Natural killer cell (primary cell): ENCODE results near the gene PDE4D. TPM values are rescaled to one million over a fixed set of nuclear protein-coding genes. Genes with fewer than 3 reads are reported as not detected.

ENCODE experiments used
- ATAC-seq, 3 donors: fragments of 150-1000 bp in 2 of 3; fragments of 200-7000 bp in 1 of 3; cut with Tn5 transposase; 1 replicate in 1 of 3; 2 replicates in 2 of 3; pipeline ENCODE4 v1.10.0; 2021; ENCODE audit warnings: mild to moderate bottlenecking in 2 of 3, moderate library complexity in 2 of 3
- DNase-seq, 2 donors: peaks; one replicate each; pipeline versions ENCODE4 v3.0.0 to v3.0.0-alpha.2; 2013 to 2021; ENCODE audit warnings: mixed read lengths in 1 of 2
- H3K27ac ChIP-seq: one replicate; pipeline ENCODE4 v1.5.1; 2013; ENCODE audit warnings: mild to moderate bottlenecking, low read length
- H3K27me3 ChIP-seq: one replicate; pipeline ENCODE4 v1.6.1; 2013; ENCODE audit warnings: low read length; ENCODE audit not compliant: control insufficient read depth, insufficient read depth
- H3K36me3 ChIP-seq: one replicate; pipeline ENCODE4 v1.6.1; 2013; ENCODE audit warnings: low read length; ENCODE audit not compliant: control insufficient read depth, insufficient read depth
- H3K4me1 ChIP-seq: one replicate; pipeline ENCODE4 v1.6.1; 2013; ENCODE audit warnings: low read length; ENCODE audit not compliant: control insufficient read depth, insufficient read depth
- H3K4me3 ChIP-seq: one replicate; pipeline ENCODE4 v1.5.1; 2013; ENCODE audit warnings: low read length
- H3K9me3 ChIP-seq: one replicate; pipeline ENCODE4 v1.6.1; 2013; ENCODE audit warnings: low read length; ENCODE audit not compliant: control insufficient read depth, insufficient read depth
- H3K27ac Mint-ChIP-seq, 2 donors: one replicate each; pipeline ENCODE4 v1.8.0; 2022; ENCODE audit warnings: mild to moderate bottlenecking in 2 of 2, mixed read lengths in 2 of 2, moderate library complexity in 1 of 2
- H3K27me3 Mint-ChIP-seq, 2 donors: one replicate each; pipeline ENCODE4 v1.8.0; 2022; ENCODE audit warnings: low read depth in 2 of 2, mixed read lengths in 2 of 2
- H3K36me3 Mint-ChIP-seq: one replicate; pipeline ENCODE4 v1.8.0; 2022; ENCODE audit warnings: mixed read lengths
- H3K4me1 Mint-ChIP-seq, 2 donors: one replicate each; pipeline ENCODE4 v1.8.0; 2022; ENCODE audit warnings: mixed read lengths in 2 of 2
- H3K4me3 Mint-ChIP-seq: one replicate; pipeline ENCODE4 v1.8.0; 2022; ENCODE audit warnings: mild to moderate bottlenecking, moderate library complexity, mixed read lengths
- H3K9me3 Mint-ChIP-seq, 2 donors: one replicate each; pipeline ENCODE4 v1.8.0; 2022; ENCODE audit warnings: mixed read lengths in 2 of 2
- CTCF ChIP-seq: fragments of 200-600 bp; IDR thresholded peaks from one replicate; pipeline ENCODE4 v1.8.0; 2022; ENCODE audit warnings: antibody characterized with exemption
- WGBS: methylation state at CpG from one replicate; pipeline ENCODE4 v1.1.7; 2013; ENCODE audit warnings: missing lambda C conversion rate; ENCODE audit not compliant: insufficient coverage; 5-methylcytosine and 5-hydroxymethylcytosine counted together
- intact Hi-C: fragments of 100-400 bp; cut with micrococcal nuclease; formaldehyde crosslinking; loops from one replicate; pipeline ENCODE4 v1.14.2; 2022
- total RNA-seq, 4 donors: library from RNA; stranded (reverse); fragments of 120-200 nt in 1 of 4; gene quantifications; one replicate each; pipeline versions ENCODE4 v1.2.3 to v1.2.4, GENCODE V29; 2013 to 2022

PDE4D gene
- total RNA-seq, 3 donors from 2014 or later (not counting 1 experiment from before 2014, with no cell fraction given) = 109 to 170 (median 116) TPM

DNA sequence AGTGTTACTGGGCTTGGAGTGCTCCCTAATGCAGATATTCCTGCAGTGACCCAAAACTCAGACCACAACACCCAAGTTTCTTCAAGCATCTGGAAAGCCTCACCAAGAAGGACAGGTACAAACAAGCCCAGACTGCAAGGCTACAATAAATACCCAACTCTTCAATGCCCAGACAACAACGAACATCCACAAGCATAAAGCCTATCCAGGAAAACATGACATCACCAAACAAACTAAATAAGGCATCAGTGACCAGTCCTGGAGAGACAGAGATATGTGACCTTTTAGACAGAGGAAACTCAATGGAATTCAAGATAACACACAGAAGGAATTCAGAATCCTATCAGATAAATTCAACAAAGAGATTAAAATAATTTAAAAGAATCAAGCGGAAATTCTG lies 605.6 kb downstream of the PDE4D start:
- Mint-ChIP-seq H3K27ac (no peak overlapping the region), H3K27me3 (peaks cover 5 to 16% of the 10 kb centered on the region in 2 donors), H3K4me1 (peaks cover 11 to 18% of the 10 kb centered on the region in 2 donors), H3K4me3 (no peak overlapping the region), H3K36me3 (no peaks in the 10 kb centered on the region), H3K9me3 (no peaks in the 10 kb centered on the region)
- H3K36me3 ChIP-seq = no peaks in the 10 kb centered on the region
- H3K27me3 ChIP-seq = no peaks in the 10 kb centered on the region
- H3K4me3 ChIP-seq = no peak overlapping the region
- ATAC-seq = no peak
- H3K9me3 ChIP-seq = no peaks in the 10 kb centered on the region
- intact Hi-C loops = no loop called here
- WGBS = 64% methylated on average over 1 of the region's 2 CpGs
- no peak for DNase-seq
- TF ChIP-seq CTCF = no peak
- no peaks in the 10 kb centered on the region for H3K4me1 ChIP-seq
- no peak overlapping the region for H3K27ac ChIP-seq

GRCh38 chr5:59287361-59287760 lies 606.2 kb downstream of the PDE4D start:
- intact Hi-C loops = no loop called here
- H3K9me3 Mint-ChIP-seq = no peaks in the 10 kb centered on the region
- Histone ChIP-seq H3K36me3 (no peaks in the 10 kb centered on the region), H3K27ac (no peak overlapping the region), H3K4me3 (no peak overlapping the region), H3K27me3 (no peaks in the 10 kb centered on the region), H3K4me1 (no peaks in the 10 kb centered on the region), H3K9me3 (no peaks in the 10 kb centered on the region)
- WGBS = 92% methylated on average over 3 of the region's 3 CpGs
- H3K27ac Mint-ChIP-seq = no peak overlapping the region
- H3K27me3 Mint-ChIP-seq = peaks cover 5 to 16% of the 10 kb centered on the region in 2 donors
- peaks cover 11 to 18% of the 10 kb centered on the region in 2 donors for H3K4me1 Mint-ChIP-seq
- DNase-seq = no peak
- no peak for ATAC-seq
- no peak for TF ChIP-seq CTCF
- H3K4me3 Mint-ChIP-seq = no peak overlapping the region
- no peaks in the 10 kb centered on the region for H3K36me3 Mint-ChIP-seq

GRCh38 chr5:59286510-59286909 lies 607.0 kb downstream of the PDE4D start:
- Histone ChIP-seq H3K9me3 (no peaks in the 10 kb centered on the region), H3K4me3 (no peak overlapping the region), H3K27me3 (no peaks in the 10 kb centered on the region), H3K4me1 (no peaks in the 10 kb centered on the region), H3K27ac (no peak overlapping the region), H3K36me3 (no peaks in the 10 kb centered on the region)
- no peak for ATAC-seq
- Mint-ChIP-seq H3K27me3 (peaks cover 5 to 16% of the 10 kb centered on the region in 2 donors), H3K4me1 (peaks cover 11 to 18% of the 10 kb centered on the region in 2 donors), H3K9me3 (no peaks in the 10 kb centered on the region), H3K36me3 (no peaks in the 10 kb centered on the region), H3K4me3 (no peak overlapping the region), H3K27ac (no peak overlapping the region)
- WGBS = 92% methylated on average over 1 of the region's 1 CpG
- intact Hi-C loops = no loop called here
- no peak for TF ChIP-seq CTCF
- no peak for DNase-seq

DNA sequence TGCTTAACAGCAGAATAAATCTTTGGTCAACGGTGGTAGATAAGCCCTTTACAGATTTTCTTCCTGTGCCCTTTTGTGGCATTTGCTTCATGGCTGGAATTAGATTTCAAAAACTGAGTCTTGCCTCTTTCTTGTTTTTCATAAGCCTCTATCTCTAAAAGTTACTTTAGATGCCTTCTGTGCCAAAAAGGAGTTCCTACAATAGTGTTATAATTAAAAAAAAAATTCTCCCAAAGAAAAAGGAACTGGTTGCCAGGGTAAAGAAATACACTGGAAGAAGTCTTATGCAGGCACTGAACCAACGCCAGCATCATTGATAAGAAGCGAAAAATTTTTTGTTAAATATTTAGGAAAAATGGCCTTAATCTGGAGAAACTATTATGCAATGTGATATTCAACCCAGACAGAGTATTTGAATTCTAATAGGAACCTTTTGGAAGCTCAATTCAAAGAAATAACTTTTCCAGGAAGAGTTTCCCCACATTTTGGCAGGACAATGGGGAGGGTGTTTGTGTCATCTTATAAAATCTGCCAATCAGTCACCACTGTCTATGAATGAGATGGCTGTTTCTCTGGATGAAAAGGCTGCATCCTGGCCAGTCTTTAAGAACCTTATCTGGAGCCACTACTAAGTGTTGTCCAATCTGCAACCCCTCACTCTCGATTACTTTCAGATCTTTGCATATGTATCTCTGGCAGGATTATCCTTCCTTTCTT lies 608.1 kb downstream of the PDE4D start:
- Mint-ChIP-seq H3K27me3 (peaks cover 5 to 16% of the 10 kb centered on the region in 2 donors), H3K36me3 (no peaks in the 10 kb centered on the region), H3K9me3 (no peaks in the 10 kb centered on the region), H3K4me3 (no peak overlapping the region), H3K27ac (no peak overlapping the region), H3K4me1 (peaks cover 11 to 18% of the 10 kb centered on the region in 2 donors)
- intact Hi-C loops = no loop called here
- Histone ChIP-seq H3K4me1 (no peaks in the 10 kb centered on the region), H3K4me3 (no peak overlapping the region), H3K9me3 (no peaks in the 10 kb centered on the region), H3K27me3 (no peaks in the 10 kb centered on the region), H3K36me3 (no peaks in the 10 kb centered on the region), H3K27ac (no peak overlapping the region)
- no peak for DNase-seq
- no peak for ATAC-seq
- WGBS = 96% methylated on average over 4 of the region's 4 CpGs
- TF ChIP-seq CTCF = no peak
